ENCODE data around the gene CCT7.

CCT7 gene

DNA sequence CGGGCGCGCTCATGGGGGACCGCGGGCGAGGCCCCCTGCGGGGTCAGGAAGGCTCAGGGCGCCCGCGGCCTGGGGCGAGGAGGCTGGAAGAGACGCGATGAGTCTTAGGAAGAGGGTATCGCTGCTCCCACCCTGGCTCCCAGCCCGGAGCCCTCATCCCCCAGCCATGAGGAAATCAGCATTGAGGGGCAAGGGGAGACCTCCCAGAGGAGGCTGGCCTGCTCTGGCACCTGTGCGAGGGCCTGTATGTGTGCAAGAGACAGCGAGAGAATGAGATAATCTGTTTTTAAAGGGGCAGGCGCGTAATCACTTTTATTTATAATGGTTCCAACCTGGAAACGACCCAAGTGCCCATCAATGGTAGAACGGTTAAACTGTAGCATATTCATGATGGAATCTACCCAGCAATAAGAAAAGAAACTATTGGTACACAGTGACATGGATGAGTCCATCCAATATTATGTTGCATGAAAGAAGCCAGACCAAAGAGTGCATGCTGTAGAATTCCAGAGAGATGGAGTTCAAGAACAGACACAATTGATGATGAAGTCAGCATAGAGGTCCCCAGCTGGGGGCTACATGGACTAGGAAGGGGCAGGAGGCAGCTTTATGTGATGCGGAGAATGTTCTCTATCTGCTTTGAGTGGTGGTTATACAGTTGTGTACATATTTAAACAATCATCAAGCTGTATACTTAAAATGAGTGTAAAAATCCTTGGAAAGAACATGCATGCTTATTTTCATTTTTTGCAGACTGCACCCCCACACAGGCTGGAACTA lies 35.8 kb downstream of the CCT7 start:
- DNase-seq, result no peak

DNA sequence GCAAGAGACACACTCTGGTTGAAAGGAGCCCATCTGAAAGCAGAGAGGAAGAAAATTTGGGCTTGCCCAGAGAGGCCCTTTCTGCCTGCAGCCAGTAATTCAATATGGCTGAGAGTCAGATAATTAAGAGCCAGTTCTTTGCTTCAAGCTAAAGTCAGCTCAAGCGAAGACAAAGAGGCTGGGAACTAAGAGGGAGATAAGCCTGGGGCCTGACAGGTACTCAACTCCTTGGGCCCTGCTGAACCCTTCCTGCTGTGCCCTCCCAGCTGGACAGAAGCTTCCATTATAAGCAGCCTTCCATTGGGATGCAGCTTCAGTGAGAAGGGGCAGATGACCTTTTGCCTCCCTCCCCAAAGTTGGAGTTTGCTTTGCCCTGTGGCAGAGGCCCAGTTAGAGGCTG lies 38.2 kb downstream of the CCT7 start:
- DNase-seq, result no peak

DNA sequence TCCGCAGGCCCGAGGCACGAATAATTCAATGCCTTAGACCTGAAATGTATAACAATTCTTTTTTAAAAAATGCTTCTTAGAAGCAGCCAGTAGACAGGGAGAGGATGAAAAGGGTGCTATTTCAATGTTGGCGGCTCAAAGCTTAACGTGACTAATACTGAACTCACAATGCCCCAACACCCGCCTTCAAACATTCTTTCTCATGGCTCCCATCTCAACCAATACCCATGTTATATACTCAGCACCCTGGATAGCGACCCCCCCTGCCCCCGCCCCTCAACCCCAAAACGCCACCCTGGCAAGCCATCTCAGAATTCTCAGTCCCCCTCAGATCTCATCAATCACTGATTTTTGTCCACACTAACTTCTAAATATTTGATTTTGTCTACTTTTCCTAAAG lies 45.7 kb downstream of the CCT7 start:
- DNase-seq, result no peak

- no peak for DNase-seq
These were observed 47.1 kb downstream of the CCT7 start for GRCh38 chr2:73281244-73281643.

- DNase-seq, result no peak
These were observed 48.9 kb downstream of the CCT7 start for GRCh38 chr2:73282924-73283544.

GRCh38 chr2:73283545-73284295 lies 49.6 kb downstream of the CCT7 start:
- no peak for DNase-seq

GRCh38 chr2:73284296-73285158 lies 50.4 kb downstream of the CCT7 start, which contains the start of gene FBXO41:
Gene FBXO41, minus strand, starts transcription at chr2:73284478. Its CDS starts 14,848 bp downstream, at chr2:73269630.
- DNase-seq, result no peak

DNA sequence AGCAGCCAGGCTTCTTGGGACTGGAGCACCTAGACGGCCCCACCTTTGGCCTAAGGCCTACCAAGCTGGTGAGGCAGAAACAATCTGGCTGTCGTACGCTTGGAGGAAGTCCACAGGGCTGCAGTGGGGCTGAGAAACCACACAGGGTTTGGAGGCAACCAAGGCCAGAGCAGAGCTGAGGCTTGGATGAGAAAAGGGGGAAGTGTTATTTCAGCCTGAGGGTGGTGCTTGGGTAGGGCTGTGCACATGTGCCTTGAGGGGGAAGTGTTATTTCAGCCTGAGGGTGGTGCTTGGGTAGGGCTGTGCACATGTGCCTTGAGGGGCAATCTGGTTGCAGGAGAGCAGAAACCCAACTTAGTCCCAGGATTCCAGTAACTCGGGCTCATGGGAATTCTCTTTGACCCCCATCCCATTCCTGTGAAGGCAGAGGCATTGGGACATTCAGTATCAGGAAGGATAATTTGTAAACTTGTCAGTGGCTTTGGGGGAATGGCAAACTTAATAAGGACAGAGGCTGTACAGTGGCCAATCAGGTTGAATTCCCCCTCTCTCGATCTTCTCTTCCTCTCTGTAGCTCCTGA lies 51.1 kb downstream of the CCT7 start:
- no peak for DNase-seq

GRCh38 chr2:73286134-73286655 lies 52.1 kb downstream of the CCT7 start:
- no peak for DNase-seq

DNA sequence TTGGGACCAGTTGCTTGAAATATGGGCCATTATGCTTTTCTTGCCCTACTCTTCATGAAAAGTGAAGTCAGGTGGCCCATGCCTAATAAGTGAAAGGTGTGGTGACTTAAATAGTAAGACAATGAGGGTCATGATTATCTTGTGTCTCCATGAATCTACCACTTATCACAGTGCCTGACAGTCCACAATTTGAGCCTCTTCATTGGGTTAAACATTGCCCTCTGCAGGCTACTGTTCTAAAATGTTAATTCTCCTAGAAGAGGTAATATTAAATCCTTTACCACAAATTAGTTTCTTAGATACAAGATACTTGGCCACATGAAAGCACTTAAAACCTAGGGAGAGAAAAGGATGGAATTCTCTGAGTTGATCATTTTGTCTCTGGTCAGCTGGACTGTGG lies 55.2 kb downstream of the CCT7 start:
- no peak for DNase-seq

DNA sequence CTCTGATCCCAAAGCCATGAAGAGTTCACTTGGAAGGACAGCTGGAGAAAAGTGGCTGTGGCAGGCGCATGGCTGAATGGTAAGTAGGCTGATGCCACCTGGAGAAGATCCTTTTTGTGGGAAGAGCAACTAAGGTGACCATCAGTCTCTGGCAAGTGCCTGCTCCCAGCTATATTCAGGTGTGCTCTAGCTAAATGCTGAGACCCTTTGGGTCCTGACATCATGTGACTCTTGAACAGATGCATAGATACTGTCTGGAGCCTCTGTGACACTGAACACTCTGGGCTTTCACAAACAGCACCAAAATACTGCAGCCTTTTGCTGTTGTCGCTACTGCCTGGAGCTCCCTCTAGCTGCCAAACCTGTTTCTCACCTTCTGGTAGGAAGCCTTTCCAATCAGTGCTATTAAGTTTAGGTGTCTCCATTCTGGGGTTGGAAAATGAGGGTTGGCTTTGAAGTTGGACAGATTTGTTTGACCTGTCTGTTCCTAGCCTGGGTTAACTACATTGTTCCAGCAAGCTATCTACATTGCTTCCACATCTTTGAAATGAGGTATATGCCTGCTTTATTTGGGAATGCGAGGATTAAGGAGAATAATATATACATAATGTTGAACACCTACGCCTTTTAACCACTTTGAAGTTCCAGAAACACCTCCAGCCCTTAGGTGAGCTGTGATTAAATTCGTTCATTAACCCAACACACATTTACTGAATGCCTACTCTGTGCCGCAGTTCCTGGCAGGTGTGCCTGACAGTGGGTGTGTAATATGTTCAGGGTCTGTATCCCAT lies 56.1 kb downstream of the CCT7 start:
- DNase-seq, result no peak

DNA sequence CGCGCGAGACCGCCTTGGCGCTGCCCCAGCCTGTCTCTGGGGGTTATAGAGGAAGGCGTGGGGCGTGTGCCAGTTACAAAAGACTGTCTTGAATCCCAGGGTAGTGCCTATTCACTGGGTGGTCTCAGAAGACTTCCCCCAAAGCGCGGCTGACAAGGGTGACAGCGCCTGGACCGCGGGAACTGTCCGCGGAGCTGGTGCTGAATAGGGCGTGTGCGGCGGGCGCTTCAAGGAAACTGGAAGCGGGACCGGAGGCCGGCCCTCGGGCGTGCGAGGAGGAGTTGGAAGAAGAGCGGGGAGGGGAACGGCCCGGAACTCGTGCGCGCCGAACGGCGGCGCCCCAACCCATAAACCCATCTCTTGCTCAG lies 57.0 kb downstream of the CCT7 start:
- no peak for DNase-seq

- no peak for DNase-seq
These were observed 57.6 kb downstream of the CCT7 start for GRCh38 chr2:73291461-73292315.

DNA sequence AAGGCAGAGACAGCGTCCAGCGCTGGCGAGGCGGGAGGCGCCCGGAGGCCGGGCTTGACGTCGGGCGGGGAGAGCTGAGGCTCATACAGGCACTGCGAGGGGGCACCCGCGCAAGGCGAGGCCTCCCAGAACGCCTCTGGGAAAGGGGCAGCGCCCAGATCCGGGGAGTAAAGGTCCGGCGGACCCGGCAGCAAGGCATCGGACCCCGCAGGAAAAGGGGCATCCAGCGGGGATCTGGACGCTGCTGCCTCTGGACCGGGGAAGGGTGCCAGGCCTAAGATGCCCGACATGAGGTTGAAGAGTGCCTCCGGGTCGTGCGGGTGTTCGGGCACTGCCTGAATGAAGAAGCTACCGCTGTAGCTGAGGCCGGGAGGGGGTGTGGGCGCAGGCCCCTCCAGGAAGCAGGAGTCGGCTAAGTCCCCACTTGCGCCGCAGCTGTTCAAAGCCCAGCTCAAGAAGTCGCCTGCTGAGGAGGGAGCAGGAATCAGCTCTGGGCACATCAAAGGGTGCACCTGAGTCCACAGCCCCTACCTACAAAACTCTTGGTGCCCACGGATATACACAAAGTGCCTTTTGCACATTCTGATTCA lies 58.3 kb downstream of the CCT7 start:
- no peak for DNase-seq

GRCh38 chr2:73292906-73293533 lies 58.9 kb downstream of the CCT7 start:
- DNase-seq, result no peak

DNA sequence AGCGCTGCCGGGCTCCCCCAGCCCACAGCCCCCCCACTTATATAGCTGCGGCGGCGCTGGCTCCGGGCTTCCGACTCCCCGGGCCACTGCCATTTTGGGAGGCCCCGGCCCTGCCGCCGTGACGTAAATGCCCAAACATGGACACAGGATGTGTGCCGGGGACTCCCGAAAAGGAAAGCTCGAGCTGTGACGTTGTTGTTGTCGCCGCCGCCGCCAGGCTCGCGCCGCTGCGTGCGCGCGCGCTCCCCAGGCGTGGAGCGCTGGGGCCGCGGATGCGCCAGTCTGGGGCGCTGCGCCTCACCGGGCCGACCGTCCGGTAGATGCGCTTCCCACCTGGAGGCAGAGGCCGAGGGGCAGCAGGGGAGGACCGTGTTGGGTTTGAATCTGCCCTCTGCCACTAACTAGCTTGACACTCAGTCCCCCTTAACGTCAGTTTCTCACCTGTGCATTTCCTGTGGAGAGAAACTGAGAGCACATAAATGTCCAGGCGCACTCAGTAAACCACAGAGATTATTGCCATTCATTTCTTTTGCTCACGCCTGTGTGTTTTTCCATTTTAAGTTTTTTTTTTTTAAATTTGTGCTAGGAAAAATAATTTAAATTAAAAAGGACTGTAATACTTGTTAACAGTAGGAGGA lies 59.5 kb downstream of the CCT7 start, which contains the start of gene EGR4:
TSS of gene EGR4 (minus strand) at position 15 of the 638 bp plus-strand sequence. CDS start 231 bp downstream, outside the sequence.
- no peak for DNase-seq

GRCh38 chr2:73294239-73294638 lies 60.1 kb downstream of the CCT7 start:
- DNase-seq, result no peak

DNA sequence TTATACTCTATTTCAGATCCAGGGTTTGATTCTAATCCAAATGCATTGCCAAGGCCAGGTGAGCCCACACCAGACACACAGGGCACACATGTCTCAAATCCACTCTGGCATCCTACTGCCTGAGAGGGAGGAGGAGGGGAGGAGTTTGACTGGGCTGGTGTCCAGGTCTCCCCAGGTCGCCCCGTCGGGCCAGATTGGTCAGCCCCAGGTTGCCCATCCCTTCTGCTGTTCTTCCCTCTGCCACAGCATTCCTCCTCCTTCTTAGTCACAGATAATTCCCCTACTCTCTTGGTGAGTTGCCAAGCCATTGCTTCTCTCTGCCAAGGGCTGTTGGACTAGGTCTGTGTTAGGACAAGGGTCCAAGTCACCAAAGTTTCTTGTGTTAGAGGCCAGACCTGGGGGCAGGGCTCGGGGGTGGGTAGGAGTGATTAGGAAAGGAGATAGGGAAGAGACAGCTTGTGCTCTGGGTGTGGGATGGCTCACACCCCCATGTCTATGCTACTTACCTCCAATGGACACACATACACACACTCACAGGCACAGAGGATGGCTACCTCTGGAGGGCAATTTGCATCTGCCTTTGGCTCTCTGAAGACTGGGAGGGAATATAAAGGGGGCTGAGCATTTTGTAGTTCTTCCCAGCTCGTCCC lies 61.8 kb downstream of the CCT7 start:
- no peak for DNase-seq
